ENCODE data around the gene LRRC4B. TPM values are rescaled to one million over a fixed set of nuclear protein-coding genes. Genes with fewer than 3 reads are reported as not detected.
"Not testable (repeated sequence)": the region's sequence is repeated elsewhere in the genome, so short reads cannot be mapped to it uniquely, and the experiment has no call there.

The LRRC4B gene
- total RNA-seq, 1 donor from 2014 or later, result 0.47 TPM

- no peaks in the 10 kb centered on the region for H3K4me1 ChIP-seq
- no peaks in the 10 kb centered on the region for H3K36me3 ChIP-seq
- no peak for TF ChIP-seq CTCF (IDR thresholded peaks at IDR 0.05; ENCODE audit: borderline replicate concordance)
- intact Hi-C loops (cut with micrococcal nuclease), result no loop called here
- no peak overlapping the region for H3K4me3 ChIP-seq
- peaks cover 22% of the 10 kb centered on the region for H3K9me3 ChIP-seq (replicated peaks)
- peaks cover 33% of the 10 kb centered on the region for H3K27me3 ChIP-seq (ENCODE audit: low read depth)
- no peak for DNase-seq
- no peak overlapping the region for H3K27ac ChIP-seq (replicated peaks)
Measured at GRCh38 chr19:50531171-50531612, 37.0 kb downstream of the LRRC4B start.

GRCh38 chr19:50528052-50528451, 40.2 kb downstream of the LRRC4B start:
- H3K4me1 ChIP-seq; intact Hi-C loops (cut with micrococcal nuclease); H3K27ac ChIP-seq (replicated peaks); H3K36me3 ChIP-seq; DNase-seq; H3K4me3 ChIP-seq: not testable (repeated sequence)
- H3K27me3 ChIP-seq (ENCODE audit: low read depth), result peaks cover 33% of the 10 kb centered on the region
- H3K9me3 ChIP-seq (replicated peaks), result peaks cover 12% of the 10 kb centered on the region

GRCh38 chr19:50522881-50523280, 45.4 kb downstream of the LRRC4B start:
- Histone ChIP-seq H3K4me1 (no peaks in the 10 kb centered on the region), H3K9me3 (replicated peaks) (no peaks in the 10 kb centered on the region), H3K4me3 (no peak overlapping the region), H3K36me3 (no peaks in the 10 kb centered on the region), H3K27me3 (ENCODE audit: low read depth) (no peaks in the 10 kb centered on the region), H3K27ac (replicated peaks) (no peak overlapping the region)
- intact Hi-C loops (cut with micrococcal nuclease), result no loop called here
- TF ChIP-seq CTCF (IDR thresholded peaks at IDR 0.05; ENCODE audit: borderline replicate concordance), result no peak
- no peak for DNase-seq

GRCh38 chr19:50520822-50521465, 47.3 kb downstream of the LRRC4B start:
- no peak for TF ChIP-seq CTCF (IDR thresholded peaks at IDR 0.05; ENCODE audit: borderline replicate concordance)
- intact Hi-C loops (cut with micrococcal nuclease), result no loop called here
- H3K4me1 ChIP-seq, result no peaks in the 10 kb centered on the region
- no peaks in the 10 kb centered on the region for H3K9me3 ChIP-seq (replicated peaks)
- H3K4me3 ChIP-seq, result no peak overlapping the region
- H3K27ac ChIP-seq (replicated peaks), result no peak overlapping the region
- H3K36me3 ChIP-seq, result no peaks in the 10 kb centered on the region
- DNase-seq, result no peak
- no peaks in the 10 kb centered on the region for H3K27me3 ChIP-seq (ENCODE audit: low read depth)

- no peak overlapping the region for H3K27ac ChIP-seq (replicated peaks)
- no peaks in the 10 kb centered on the region for H3K9me3 ChIP-seq (replicated peaks)
- no peaks in the 10 kb centered on the region for H3K4me1 ChIP-seq
- no peak overlapping the region for H3K4me3 ChIP-seq
- intact Hi-C loops (cut with micrococcal nuclease), result no loop called here
- no peak for DNase-seq
- no peaks in the 10 kb centered on the region for H3K27me3 ChIP-seq (ENCODE audit: low read depth)
- no peak for TF ChIP-seq CTCF (IDR thresholded peaks at IDR 0.05; ENCODE audit: borderline replicate concordance)
- no peaks in the 10 kb centered on the region for H3K36me3 ChIP-seq
Measured at GRCh38 chr19:50519006-50519575, 49.1 kb downstream of the LRRC4B start.

Data from left ventricle myocardium inferior (tissue), 1 donor.